IPS-20b (cell line): ENCODE data around the gene TXNRD2.

Experiments used
- H3K27ac ChIP-seq: one replicate; pipeline ENCODE4 v1.5.1; 2013; ENCODE audit warnings: low read length
- H3K27me3 ChIP-seq: 2 replicates; pipeline ENCODE4 v1.6.1; 2013; ENCODE audit warnings: mild to moderate bottlenecking, low read length, inconsistent platforms; ENCODE audit not compliant: insufficient read depth
- H3K36me3 ChIP-seq: 2 replicates; pipeline ENCODE4 v1.6.1; 2013; ENCODE audit warnings: low read depth, mild to moderate bottlenecking, inconsistent platforms, low read length, moderate library complexity; ENCODE audit not compliant: insufficient read depth
- H3K4me1 ChIP-seq: 2 replicates; pipeline ENCODE4 v1.6.1; 2013; ENCODE audit warnings: mild to moderate bottlenecking, control low read depth, inconsistent platforms, low read length, moderate library complexity; ENCODE audit not compliant: insufficient read depth
- H3K4me3 ChIP-seq: 2 replicates; pipeline ENCODE4 v1.5.1; 2013; ENCODE audit warnings: mild to moderate bottlenecking, low read length, inconsistent platforms
- H3K9ac ChIP-seq: 2 replicates; pipeline ENCODE4 v1.6.1; 2013; ENCODE audit warnings: low read depth, mild to moderate bottlenecking, inconsistent platforms, low read length, moderate library complexity
- H3K9me3 ChIP-seq: 2 replicates; pipeline ENCODE4 v1.6.1; 2013; ENCODE audit warnings: mild to moderate bottlenecking, low read depth, low read length, inconsistent platforms; ENCODE audit not compliant: insufficient read depth

Gene TXNRD2

GRCh38 chr22:19848298-19849224 lies 93.1 kb downstream of the TXNRD2 start:
- H3K4me3 ChIP-seq, result no peak overlapping the region
- peaks cover 12% of the 10 kb centered on the region; the same call in 1 of the 2 replicates for H3K4me1 ChIP-seq
- H3K36me3 ChIP-seq, result peaks cover 39% of the 10 kb centered on the region
- H3K9me3 ChIP-seq, result no peaks in the 10 kb centered on the region
- no peak overlapping the region for H3K27ac ChIP-seq
- H3K9ac ChIP-seq, result no peak overlapping the region
- no peaks in the 10 kb centered on the region for H3K27me3 ChIP-seq

DNA sequence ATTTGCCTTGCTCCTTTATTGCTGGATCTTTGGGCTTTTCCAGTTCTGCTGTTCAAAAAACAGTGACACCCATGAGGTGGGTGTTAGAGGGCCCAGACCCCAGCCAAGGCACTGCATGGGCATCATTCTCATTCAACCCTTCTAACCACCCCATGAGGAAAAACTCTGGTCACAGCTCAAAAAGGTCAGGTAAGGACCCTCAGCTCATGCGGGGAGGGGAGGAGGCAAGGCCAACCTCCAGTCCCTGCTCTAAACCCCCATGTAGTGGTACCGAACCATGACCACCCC lies 94.3 kb downstream of the TXNRD2 start:
- H3K9ac ChIP-seq, result no peak overlapping the region
- H3K36me3 ChIP-seq, result peaks cover 35% of the 10 kb centered on the region

GRCh38 chr22:19846620-19847344 lies 94.8 kb downstream of the TXNRD2 start:
- no peaks in the 10 kb centered on the region for H3K9me3 ChIP-seq
- H3K27ac ChIP-seq, result no peak overlapping the region
- H3K9ac ChIP-seq, result no peak overlapping the region
- H3K4me3 ChIP-seq, result no peak overlapping the region
- no peaks in the 10 kb centered on the region for H3K27me3 ChIP-seq
- H3K4me1 ChIP-seq, result peaks cover 5% of the 10 kb centered on the region; the same call in 1 of the 2 replicates
- peaks cover 30% of the 10 kb centered on the region for H3K36me3 ChIP-seq

More for the DNA sequence above, 94.3 kb downstream of the TXNRD2 start:
- Histone ChIP-seq H3K4me1 (peaks cover 5% of the 10 kb centered on the region; the same call in 1 of the 2 replicates), H3K4me3 (no peak overlapping the region), H3K27me3 (no peaks in the 10 kb centered on the region), H3K27ac (no peak overlapping the region), H3K9me3 (no peaks in the 10 kb centered on the region)

- H3K4me3 ChIP-seq, result no peak overlapping the region
- peaks cover 14% of the 10 kb centered on the region; the same call in 1 of the 2 replicates for H3K36me3 ChIP-seq
- H3K27me3 ChIP-seq, result no peaks in the 10 kb centered on the region
- H3K9me3 ChIP-seq, result no peaks in the 10 kb centered on the region
- no peak overlapping the region for H3K27ac ChIP-seq
- no peak overlapping the region for H3K9ac ChIP-seq
- peaks cover 5% of the 10 kb centered on the region; the same call in 1 of the 2 replicates for H3K4me1 ChIP-seq
Measured at GRCh38 chr22:19845054-19845722, 96.4 kb downstream of the TXNRD2 start.

GRCh38 chr22:19844377-19845053 lies 97.1 kb downstream of the TXNRD2 start:
- no peaks in the 10 kb centered on the region for H3K27me3 ChIP-seq
- H3K36me3 ChIP-seq, result peaks cover 7% of the 10 kb centered on the region; the same call in 1 of the 2 replicates
- H3K4me1 ChIP-seq, result peaks cover 5% of the 10 kb centered on the region; the same call in 1 of the 2 replicates
- no peaks in the 10 kb centered on the region for H3K9me3 ChIP-seq
- no peak overlapping the region for H3K9ac ChIP-seq
- H3K27ac ChIP-seq, result no peak overlapping the region
- H3K4me3 ChIP-seq, result no peak overlapping the region

DNA sequence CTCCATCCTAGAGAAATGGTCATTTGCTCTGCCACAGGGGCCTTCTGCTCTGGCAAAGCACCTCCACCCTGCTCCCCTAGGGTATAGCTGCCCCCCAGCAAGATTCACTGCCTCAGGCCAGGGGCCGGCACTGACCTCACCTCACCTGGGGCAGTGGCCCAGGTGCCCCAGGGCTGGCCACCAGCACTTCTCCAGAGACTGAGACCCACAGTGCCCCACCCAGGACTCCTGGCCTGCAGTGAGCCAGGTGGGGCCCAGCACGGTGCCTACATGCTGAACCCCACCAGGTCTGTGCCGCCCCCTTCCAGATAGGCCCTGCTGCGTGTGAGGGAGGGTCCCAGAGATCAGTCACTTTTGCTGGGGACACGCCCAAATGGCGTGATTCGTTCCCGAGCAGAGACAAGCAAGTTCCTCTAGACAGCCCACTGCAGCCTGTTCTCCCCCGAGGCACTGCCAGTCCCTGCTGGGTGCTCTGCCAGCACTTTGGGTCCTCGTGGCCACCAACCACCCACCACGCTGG lies 97.7 kb downstream of the TXNRD2 start:
- Histone ChIP-seq H3K9me3 (no peaks in the 10 kb centered on the region), H3K27me3 (no peaks in the 10 kb centered on the region), H3K4me1 (peaks cover 4% of the 10 kb centered on the region; the same call in 1 of the 2 replicates), H3K9ac (no peak overlapping the region), H3K27ac (no peak overlapping the region), H3K4me3 (no peak overlapping the region), H3K36me3 (peaks cover 6% of the 10 kb centered on the region; the same call in 1 of the 2 replicates)

- H3K27me3 ChIP-seq, result no peaks in the 10 kb centered on the region
- H3K4me3 ChIP-seq, result no peak overlapping the region
- no peak overlapping the region for H3K9ac ChIP-seq
- H3K36me3 ChIP-seq, result peaks cover 6% of the 10 kb centered on the region; the same call in 1 of the 2 replicates
- no peaks in the 10 kb centered on the region for H3K9me3 ChIP-seq
- H3K27ac ChIP-seq, result no peak overlapping the region
- H3K4me1 ChIP-seq, result no peaks in the 10 kb centered on the region
Measured at GRCh38 chr22:19843107-19843856, 98.3 kb downstream of the TXNRD2 start.

- H3K27ac ChIP-seq, result no peak overlapping the region
- H3K4me1 ChIP-seq, result no peaks in the 10 kb centered on the region
- no peak overlapping the region for H3K9ac ChIP-seq
- H3K4me3 ChIP-seq, result no peak overlapping the region
- H3K27me3 ChIP-seq, result no peaks in the 10 kb centered on the region
- peaks cover 6% of the 10 kb centered on the region; the same call in 1 of the 2 replicates for H3K36me3 ChIP-seq
- no peaks in the 10 kb centered on the region for H3K9me3 ChIP-seq
Measured at GRCh38 chr22:19842393-19843106, 99.1 kb downstream of the TXNRD2 start.

DNA sequence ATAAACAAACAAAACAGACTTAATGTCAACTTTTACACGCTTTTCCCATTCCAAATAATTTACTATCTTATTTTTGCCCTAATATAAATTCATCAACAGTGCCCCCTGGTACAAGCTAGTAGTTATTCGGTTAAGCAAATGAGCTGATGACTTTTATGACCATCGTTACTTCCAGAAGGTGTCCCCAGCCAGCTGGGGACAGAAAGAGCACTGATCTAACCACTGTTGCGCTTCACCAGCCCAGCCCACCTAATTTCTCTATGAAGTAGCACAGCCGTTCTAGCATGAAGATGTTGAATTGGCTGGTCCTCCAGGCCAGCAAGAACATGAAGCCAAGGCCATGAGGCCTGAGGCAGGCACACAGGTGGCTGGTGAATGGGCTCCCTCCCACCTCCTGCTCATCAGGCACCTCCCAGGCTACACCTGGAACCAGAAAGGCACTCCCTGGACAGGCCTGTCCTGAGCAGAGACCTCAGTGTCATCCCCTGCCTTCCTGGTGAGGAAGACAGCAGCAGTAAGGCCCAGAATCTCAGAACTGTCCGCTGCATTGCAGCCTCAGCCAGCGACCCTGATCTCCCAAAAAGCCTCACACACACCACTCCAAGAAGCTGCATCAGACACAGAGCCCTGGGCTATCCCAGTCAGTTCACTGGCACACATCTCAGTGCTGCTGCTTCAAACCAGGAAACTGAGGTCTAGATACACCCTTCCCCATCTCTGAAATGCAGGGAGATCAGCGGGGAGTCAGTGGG lies 99.8 kb downstream of the TXNRD2 start:
- H3K27ac ChIP-seq, result no peak overlapping the region
- no peak overlapping the region for H3K9ac ChIP-seq

More for the DNA sequence above, 99.8 kb downstream of the TXNRD2 start:
- Histone ChIP-seq H3K4me1 (no peaks in the 10 kb centered on the region), H3K9me3 (no peaks in the 10 kb centered on the region), H3K4me3 (no peak overlapping the region), H3K36me3 (no peaks in the 10 kb centered on the region), H3K27me3 (no peaks in the 10 kb centered on the region)
